Neuron (in vitro differentiated cells): ENCODE measurements around the gene SHISA9.
"Not testable (repeated sequence)": the region's sequence is repeated elsewhere in the genome, so short reads cannot be mapped to it uniquely, and the experiment has no call there.

Experiments
- H2AFZ ChIP-seq: one replicate; pipeline ENCODE4 v1.6.1; 2013; ENCODE audit warnings: low read depth, mild to moderate bottlenecking, inconsistent platforms, low read length, moderate library complexity
- H3K27me3 ChIP-seq: one replicate; pipeline ENCODE4 v1.6.1; 2013; ENCODE audit warnings: low read length; ENCODE audit not compliant: insufficient read depth
- H3K36me3 ChIP-seq: one replicate; pipeline ENCODE4 v1.6.1; 2013; ENCODE audit warnings: low read length; ENCODE audit not compliant: insufficient read depth
- H3K4me1 ChIP-seq: one replicate; pipeline ENCODE4 v1.6.1; 2013; ENCODE audit warnings: low read length; ENCODE audit not compliant: insufficient read depth
- H3K4me3 ChIP-seq: 2 replicates; pipeline ENCODE4 v1.5.1; 2013; ENCODE audit warnings: mild to moderate bottlenecking, low read length, moderate library complexity
- H3K9me3 ChIP-seq: one replicate; pipeline ENCODE4 v1.6.1; 2013; ENCODE audit warnings: low read length

The SHISA9 gene

DNA sequence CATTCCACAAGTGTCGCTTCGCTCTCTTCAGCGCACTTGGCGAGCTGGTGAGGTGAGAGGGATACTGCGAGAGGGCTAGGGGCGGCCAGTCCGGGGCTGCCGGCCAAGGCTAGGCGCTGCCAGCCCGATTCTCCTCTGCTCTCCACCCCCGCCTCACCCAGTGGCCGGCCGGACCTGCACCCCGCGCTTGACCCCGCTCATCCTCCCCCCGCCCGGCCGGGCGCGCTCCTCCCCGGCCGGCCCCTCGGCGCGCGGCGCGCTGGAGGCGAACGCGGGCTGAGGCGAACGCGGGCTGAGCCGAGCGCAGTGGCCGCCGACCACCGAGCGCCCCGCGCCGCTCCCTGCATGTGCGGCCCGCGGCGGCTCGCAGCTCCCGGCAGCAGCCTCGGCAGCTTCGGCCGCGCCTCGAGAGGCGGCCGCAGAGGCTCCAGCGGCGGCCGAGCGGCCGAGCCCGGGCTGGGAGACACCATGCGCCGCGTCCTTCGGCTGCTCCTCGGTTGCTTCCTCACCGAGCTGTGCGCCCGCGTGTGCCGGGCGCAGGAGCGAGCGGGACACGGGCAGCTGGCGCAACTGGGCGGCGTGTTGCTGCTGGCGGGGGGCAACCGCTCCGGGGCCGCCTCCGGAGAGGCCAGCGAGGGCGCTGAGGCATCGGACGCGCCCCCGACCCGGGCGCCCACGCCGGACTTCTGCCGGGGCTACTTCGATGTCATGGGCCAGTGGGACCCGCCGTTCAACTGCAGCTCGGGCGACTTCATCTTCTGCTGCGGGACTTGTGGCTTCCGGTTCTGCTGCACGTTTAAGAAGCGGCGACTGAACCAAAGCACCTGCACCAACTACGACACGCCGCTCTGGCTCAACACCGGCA, at the start of gene SHISA9:
Gene SHISA9, plus strand, starts transcription at position 2 of the 865 bp plus-strand sequence.
- peaks cover 71% of the 10 kb centered on the region for H3K27me3 ChIP-seq

GRCh38 chr16:12853972-12854371, 47.4 kb upstream of the SHISA9 start:
- Histone ChIP-seq H3K4me3 (no peak overlapping the region), H2AFZ (no peak overlapping the region), H3K9me3 (no peaks in the 10 kb centered on the region), H3K27me3 (no peaks in the 10 kb centered on the region), H3K4me1 (no peaks in the 10 kb centered on the region), H3K36me3 (no peaks in the 10 kb centered on the region)

More for the DNA sequence above, at the start of gene SHISA9:
- Histone ChIP-seq H3K36me3 (no peaks in the 10 kb centered on the region), H2AFZ (no peak within 1 kb of the TSS), H3K4me1 (no peaks in the 10 kb centered on the region), H3K9me3 (no peaks in the 10 kb centered on the region), H3K4me3 (no peak within 1 kb of the TSS)

DNA sequence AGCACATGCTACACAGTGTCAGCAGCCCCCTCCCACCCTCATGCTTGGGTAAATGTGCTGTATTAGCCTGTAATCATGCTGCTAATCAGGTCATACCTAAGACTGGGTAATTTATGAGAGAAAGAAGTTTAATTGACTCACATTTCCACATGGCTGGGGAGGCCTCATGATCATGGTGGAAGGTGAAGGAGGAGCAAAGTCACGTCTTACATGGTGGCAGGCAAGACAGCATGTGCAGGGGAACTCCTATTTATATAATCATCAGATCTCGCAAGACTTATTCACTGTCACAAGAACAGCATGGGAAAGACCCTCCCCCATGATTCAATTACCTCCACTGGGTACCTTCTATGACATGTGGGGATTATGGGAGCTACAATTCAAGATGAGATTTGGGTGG, 44.0 kb upstream of the SHISA9 start:
- H3K4me3 ChIP-seq, H3K36me3 ChIP-seq, H2AFZ ChIP-seq, H3K27me3 ChIP-seq, H3K4me1 ChIP-seq, H3K9me3 ChIP-seq: not testable (repeated sequence)

- Histone ChIP-seq H2AFZ (no peak overlapping the region), H3K9me3 (no peaks in the 10 kb centered on the region), H3K4me1 (no peaks in the 10 kb centered on the region), H3K36me3 (no peaks in the 10 kb centered on the region), H3K4me3 (no peak overlapping the region), H3K27me3 (no peaks in the 10 kb centered on the region)
These were observed 39.1 kb upstream of the SHISA9 start for GRCh38 chr16:12862327-12862726.

DNA sequence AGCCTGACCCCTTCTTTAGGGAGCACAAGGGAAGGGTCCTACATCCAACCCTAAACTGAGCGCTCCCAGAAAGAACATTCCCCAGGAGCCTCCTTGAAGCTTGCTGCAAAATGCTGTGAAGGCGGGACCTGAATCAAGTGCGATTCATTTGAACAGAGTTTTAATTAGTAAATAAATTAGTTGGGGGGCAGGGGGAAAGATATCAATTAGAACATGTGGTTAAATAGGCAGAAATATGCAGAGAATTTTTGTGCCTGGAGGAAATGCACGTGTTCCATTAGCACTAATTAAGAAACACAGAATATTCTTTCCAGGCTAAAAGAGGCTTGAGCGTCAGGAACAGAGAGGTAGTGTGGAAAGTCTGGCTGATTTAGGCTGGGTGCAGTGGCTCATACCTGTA, 38.5 kb upstream of the SHISA9 start:
- H3K27me3 ChIP-seq, result peaks cover 4% of the 10 kb centered on the region
- no peaks in the 10 kb centered on the region for H3K36me3 ChIP-seq
- H3K4me1 ChIP-seq, result no peaks in the 10 kb centered on the region
- H3K9me3 ChIP-seq, result no peaks in the 10 kb centered on the region
- no peak overlapping the region for H2AFZ ChIP-seq
- no peak overlapping the region for H3K4me3 ChIP-seq

DNA sequence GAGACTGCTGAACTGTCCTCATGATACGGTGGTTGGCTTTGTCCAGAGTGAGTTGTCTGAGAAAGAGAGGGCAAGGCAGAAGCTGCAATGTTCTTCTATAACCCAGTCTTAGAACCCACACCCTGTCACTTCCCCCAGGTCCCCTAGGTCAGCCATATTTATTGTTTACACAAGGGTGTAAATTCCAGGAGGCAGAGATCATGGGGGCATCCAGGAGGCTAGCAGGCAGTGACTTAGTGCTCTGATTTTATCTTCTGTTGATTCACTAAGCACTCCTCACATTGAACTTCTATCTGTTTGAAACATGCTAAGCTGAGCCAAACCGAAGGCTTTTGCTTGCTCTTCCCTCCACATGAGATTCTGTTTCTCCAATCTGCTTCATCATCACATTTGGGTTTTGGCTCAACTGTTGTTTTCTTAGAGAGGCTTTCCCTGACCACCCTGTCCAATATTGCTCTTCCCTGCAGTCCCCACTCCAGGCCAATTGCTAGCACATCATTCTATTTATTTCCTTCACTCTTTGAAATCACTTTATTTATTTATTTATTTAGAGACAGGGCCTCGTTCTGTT, 34.3 kb upstream of the SHISA9 start:
- H3K4me3 ChIP-seq, result no peak overlapping the region
- no peak overlapping the region for H2AFZ ChIP-seq
- peaks cover 4% of the 10 kb centered on the region for H3K27me3 ChIP-seq
- no peaks in the 10 kb centered on the region for H3K36me3 ChIP-seq
- no peaks in the 10 kb centered on the region for H3K4me1 ChIP-seq
- no peaks in the 10 kb centered on the region for H3K9me3 ChIP-seq

- Histone ChIP-seq H3K9me3 (no peaks in the 10 kb centered on the region), H2AFZ (no peak overlapping the region), H3K36me3 (no peaks in the 10 kb centered on the region), H3K4me1 (no peaks in the 10 kb centered on the region), H3K4me3 (no peak overlapping the region), H3K27me3 (peaks cover 4% of the 10 kb centered on the region)
These were observed 33.2 kb upstream of the SHISA9 start for GRCh38 chr16:12868169-12868568.

DNA sequence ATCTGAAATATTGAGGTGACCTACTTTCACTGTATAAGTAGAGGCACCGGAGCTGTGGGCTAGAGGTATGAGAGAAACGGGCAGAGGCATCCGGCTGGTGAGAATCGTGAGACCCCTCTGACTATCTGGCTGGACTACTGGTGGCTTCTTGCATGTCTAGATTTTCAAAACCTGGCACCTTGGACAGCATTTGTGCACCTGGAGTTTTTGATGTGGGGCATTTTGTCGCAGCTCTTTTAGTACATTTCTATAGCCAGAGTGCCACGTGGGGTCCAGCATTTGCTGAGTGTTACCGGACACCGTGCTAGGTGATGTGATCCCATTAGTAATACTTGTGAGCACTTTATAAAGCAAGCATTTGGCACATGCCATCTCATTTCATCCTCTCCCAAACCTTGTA, 32.6 kb upstream of the SHISA9 start:
- H2AFZ ChIP-seq, result no peak overlapping the region
- no peaks in the 10 kb centered on the region for H3K4me1 ChIP-seq
- H3K36me3 ChIP-seq, result no peaks in the 10 kb centered on the region
- H3K27me3 ChIP-seq, result peaks cover 4% of the 10 kb centered on the region
- H3K4me3 ChIP-seq, result no peak overlapping the region
- no peaks in the 10 kb centered on the region for H3K9me3 ChIP-seq

DNA sequence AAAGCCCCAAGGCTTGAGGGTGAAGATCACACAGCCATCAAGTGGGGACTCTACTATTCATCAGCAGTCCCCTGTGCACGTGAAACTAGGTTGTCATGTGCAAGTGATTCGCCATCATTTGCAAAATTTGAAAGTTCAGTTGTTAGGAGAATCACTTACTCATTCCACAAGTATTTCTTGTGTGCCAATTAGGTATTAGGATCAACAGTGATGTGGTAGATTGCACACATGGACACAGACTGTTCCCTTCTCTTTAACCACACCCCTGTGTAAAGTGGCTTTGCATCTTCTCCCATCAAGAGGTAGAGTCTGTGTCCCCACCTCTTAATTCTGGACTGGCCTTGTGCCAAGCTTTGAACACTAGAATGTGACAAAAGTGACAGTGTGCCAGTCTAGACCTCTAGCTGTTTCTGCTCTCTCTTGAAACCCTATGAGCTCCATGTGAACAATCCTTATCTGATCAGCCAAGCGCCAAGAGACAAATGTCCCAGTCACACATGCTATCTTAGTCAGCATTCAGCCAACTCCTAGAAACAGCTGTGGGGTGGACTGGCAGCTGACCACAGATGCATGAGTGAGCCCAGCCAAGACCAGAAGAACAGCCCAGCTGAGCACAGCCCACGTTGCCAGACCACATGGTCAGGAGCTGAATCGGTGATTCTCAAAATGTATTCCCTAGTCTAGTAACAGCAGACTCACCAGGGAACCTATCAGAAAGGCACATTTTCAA, 31.5 kb upstream of the SHISA9 start:
- no peak overlapping the region for H2AFZ ChIP-seq

DNA sequence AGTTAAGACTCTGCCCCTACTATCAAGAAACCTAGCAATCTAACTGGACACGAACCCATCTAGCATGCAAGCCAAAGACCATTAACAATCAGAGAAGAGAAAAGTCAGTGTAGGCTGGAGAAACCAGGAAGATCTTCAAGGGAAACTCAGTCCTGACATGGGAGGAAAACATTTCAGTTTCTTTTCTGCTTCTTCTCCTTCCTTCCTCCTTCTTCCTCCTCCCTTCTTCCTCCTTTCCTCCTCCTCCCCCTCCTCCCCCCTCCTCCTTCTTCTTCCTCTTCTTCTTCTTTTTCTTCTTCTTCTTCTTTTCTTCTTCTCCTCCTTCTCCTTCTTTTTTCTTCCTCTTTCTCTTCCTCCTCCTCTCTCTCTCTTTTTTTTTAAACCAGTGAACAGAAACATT, 29.6 kb upstream of the SHISA9 start:
- no peak overlapping the region for H3K4me3 ChIP-seq

More for the DNA sequence above, 31.5 kb upstream of the SHISA9 start:
- peaks cover 8% of the 10 kb centered on the region for H3K27me3 ChIP-seq
- no peak overlapping the region for H3K4me3 ChIP-seq
- no peaks in the 10 kb centered on the region for H3K4me1 ChIP-seq
- H3K9me3 ChIP-seq, result no peaks in the 10 kb centered on the region
- no peaks in the 10 kb centered on the region for H3K36me3 ChIP-seq

GRCh38 chr16:12874186-12874585, 27.2 kb upstream of the SHISA9 start:
- Histone ChIP-seq H2AFZ (no peak overlapping the region), H3K9me3 (no peaks in the 10 kb centered on the region), H3K27me3 (peaks cover 4% of the 10 kb centered on the region), H3K4me1 (no peaks in the 10 kb centered on the region), H3K36me3 (no peaks in the 10 kb centered on the region), H3K4me3 (no peak overlapping the region)

More for the DNA sequence above, 29.6 kb upstream of the SHISA9 start:
- H3K36me3 ChIP-seq, result no peaks in the 10 kb centered on the region
- H3K9me3 ChIP-seq, result no peaks in the 10 kb centered on the region
- no peak overlapping the region for H2AFZ ChIP-seq
- peaks cover 8% of the 10 kb centered on the region for H3K27me3 ChIP-seq
- no peaks in the 10 kb centered on the region for H3K4me1 ChIP-seq

GRCh38 chr16:12876778-12877177, 24.6 kb upstream of the SHISA9 start:
- Histone ChIP-seq H3K4me3 (no peak overlapping the region), H3K4me1 (no peaks in the 10 kb centered on the region)

GRCh38 chr16:12878973-12879372, 22.4 kb upstream of the SHISA9 start:
- Histone ChIP-seq H3K36me3 (no peaks in the 10 kb centered on the region), H2AFZ (no peak overlapping the region), H3K4me3 (no peak overlapping the region), H3K4me1 (no peaks in the 10 kb centered on the region), H3K27me3 (peaks cover 4% of the 10 kb centered on the region), H3K9me3 (no peaks in the 10 kb centered on the region)

More at GRCh38 chr16:12876778-12877177, 24.6 kb upstream of the SHISA9 start:
- H3K9me3 ChIP-seq, result no peaks in the 10 kb centered on the region
- H3K36me3 ChIP-seq, result no peaks in the 10 kb centered on the region
- H2AFZ ChIP-seq, result no peak overlapping the region
- H3K27me3 ChIP-seq, result peaks cover 4% of the 10 kb centered on the region
